Keratinocyte (primary cell): ENCODE data around the gene ASB6. TPM values are rescaled to one million over a fixed set of nuclear protein-coding genes. Genes with fewer than 3 reads are reported as not detected.
A peak's percentile ranks its signal among the peaks of the same experiment; 100 is the strongest.

Experiments used
- DNase-seq: peaks from one replicate; pipeline ENCODE4 v3.0.0-alpha.2; 2011; ENCODE audit warnings: low read depth, missing footprints, low spot score
- FAIRE-seq: peaks from 2 replicates; lab custom pipeline; 2011; peaks lifted over from hg19 to GRCh38; lab: Jason Lieb, UNC
- H2AFZ ChIP-seq: 2 replicates; pipeline ENCODE4 v1.6.0; 2012; ENCODE audit warnings: low read length, control low read depth, inconsistent platforms; ENCODE audit not compliant: control insufficient read depth
- H3K27ac ChIP-seq: 2 replicates; pipeline ENCODE4 v1.5.1; 2011; ENCODE audit warnings: low read length; ENCODE audit not compliant: control insufficient read depth, insufficient read depth
- H3K27me3 ChIP-seq: 3 replicates; pipeline ENCODE4 v1.6.0; 2011; ENCODE audit warnings: low read length; ENCODE audit not compliant: control insufficient read depth, insufficient read depth; ENCODE audit errors: extremely low read depth
- H3K36me3 ChIP-seq, 2 experiments: 2 replicates in 1 of 2; 3 replicates in 1 of 2; pipeline ENCODE4 v1.5.1; 2011; ENCODE audit warnings: low read length in 2 of 2, mild to moderate bottlenecking in 1 of 2; ENCODE audit not compliant: control insufficient read depth in 2 of 2, insufficient read depth in 2 of 2; ENCODE audit errors: extremely low read depth in 1 of 2
- H3K4me1 ChIP-seq: 3 replicates; pipeline ENCODE4 v1.5.1; 2011; ENCODE audit warnings: low read length; ENCODE audit not compliant: control insufficient read depth, insufficient read depth; ENCODE audit errors: extremely low read depth
- H3K4me2 ChIP-seq: 3 replicates; pipeline ENCODE4 v1.6.0; 2011; ENCODE audit warnings: low read depth, low read length; ENCODE audit not compliant: control insufficient read depth, insufficient read depth; ENCODE audit errors: extremely low read depth
- H3K4me3 ChIP-seq, 3 experiments: fragments of 200-600 bp in 1 of 3; sonication (generic) in 1 of 3; 2 replicates in 2 of 3; 3 replicates in 1 of 3; pipeline ENCODE4 v1.5.1; 2011 to 2016; ENCODE audit warnings: low read length in 3 of 3, mild to moderate bottlenecking in 3 of 3, control low read depth in 2 of 3, inconsistent platforms in 1 of 3, low read depth in 1 of 3, mixed read lengths in 1 of 3, mixed run types in 1 of 3, moderate library complexity in 1 of 3; ENCODE audit not compliant: control insufficient read depth in 2 of 3, insufficient read depth in 2 of 3; ENCODE audit errors: extremely low read depth in 1 of 3
- H3K79me2 ChIP-seq: 2 replicates; pipeline ENCODE4 v1.6.0; 2012; ENCODE audit warnings: low read length; ENCODE audit not compliant: control insufficient read depth, insufficient read depth
- H3K9ac ChIP-seq: 3 replicates; pipeline ENCODE4 v1.6.0; 2011; ENCODE audit warnings: low read length; ENCODE audit not compliant: control insufficient read depth, insufficient read depth; ENCODE audit errors: extremely low read depth
- H3K9me1 ChIP-seq: 3 replicates; pipeline ENCODE4 v1.6.0; 2011; ENCODE audit warnings: low read length; ENCODE audit not compliant: control insufficient read depth, insufficient read depth; ENCODE audit errors: extremely low read depth
- H3K9me3 ChIP-seq: 2 replicates; pipeline ENCODE4 v1.5.1; 2012; ENCODE audit warnings: low read depth, low read length; ENCODE audit not compliant: control insufficient read depth
- H4K20me1 ChIP-seq: 3 replicates; pipeline ENCODE4 v1.6.0; 2011; ENCODE audit warnings: low read length; ENCODE audit not compliant: control insufficient read depth, insufficient read depth; ENCODE audit errors: extremely low read depth
- CTCF ChIP-seq, 3 experiments: IDR thresholded peaks in 1 of 3; conservative IDR thresholded peaks in 1 of 3; optimal IDR thresholded peaks in 1 of 3; 2 replicates in 2 of 3; 3 replicates in 1 of 3; pipeline versions ENCODE3 to v1.5.1; 2011; ENCODE audit warnings: low read length in 3 of 3, mild to moderate bottlenecking in 3 of 3, moderate library complexity in 2 of 3, control low read depth in 1 of 3, inconsistent platforms in 1 of 3; ENCODE audit not compliant: insufficient read depth in 2 of 3; ENCODE audit errors: extremely low read depth in 1 of 3
- EZH2 ChIP-seq: IDR thresholded peaks from one replicate; pipeline ENCODE4 v1.6.1; 2012; ENCODE audit warnings: inconsistent platforms, mild to moderate bottlenecking, low read length, moderate library complexity
- dilution Hi-C: fragments of 300-500 bp; cut with MboI; formaldehyde crosslinking; loops from one replicate; pipeline ENCODE4 v1.7.0; 2020; ENCODE audit warnings: low sequenced_read_pairs; ENCODE audit not compliant: extremely low pct_ligation_motif_present
- polyA minus RNA-seq, 3 experiments: library from RNA; depleted of rRNA, polyadenylated mRNA; stranded (reverse); fragments of >200 nt; gene quantifications; 1 replicate in 1 of 3; 2 replicates in 1 of 3; 3 replicates in 1 of 3; pipeline ENCODE4 v1.2.3, GENCODE V29; 2011
- polyA plus RNA-seq, 5 experiments: library from polyadenylated mRNA; depleted of rRNA in 3 of 5; stranded (reverse) in 3 of 5; stranded (forward) in 1 of 5; unstranded in 1 of 5; fragments of >200 nt; gene quantifications; 1 replicate in 1 of 5; 2 replicates in 3 of 5; 3 replicates in 1 of 5; pipeline versions ENCODE4 v1.2.1 to v1.2.3, GENCODE V29; 2011 to 2012; ENCODE audit warnings: missing spikeins in 2 of 5, low read depth in 1 of 5, low replicate concordance in 1 of 5

Gene ASB6, protein sequence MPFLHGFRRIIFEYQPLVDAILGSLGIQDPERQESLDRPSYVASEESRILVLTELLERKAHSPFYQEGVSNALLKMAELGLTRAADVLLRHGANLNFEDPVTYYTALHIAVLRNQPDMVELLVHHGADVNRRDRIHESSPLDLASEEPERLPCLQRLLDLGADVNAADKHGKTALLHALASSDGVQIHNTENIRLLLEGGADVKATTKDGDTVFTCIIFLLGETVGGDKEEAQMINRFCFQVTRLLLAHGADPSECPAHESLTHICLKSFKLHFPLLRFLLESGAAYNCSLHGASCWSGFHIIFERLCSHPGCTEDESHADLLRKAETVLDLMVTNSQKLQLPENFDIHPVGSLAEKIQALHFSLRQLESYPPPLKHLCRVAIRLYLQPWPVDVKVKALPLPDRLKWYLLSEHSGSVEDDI
- polyA plus RNA-seq (16.3 to 23.8 TPM (median 23.7 TPM) in 3 replicates), polyA minus RNA-seq (8.5 to 19.0 TPM (median 12.4 TPM) in 3 replicates)
- polyA plus RNA-seq (2011; ENCODE audit: low read depth), result 4.8 TPM
- 14.1 and 23.7 TPM in 2 replicates for polyA plus RNA-seq (2011; cell fraction: cytosol; rRNA removed)
- polyA plus RNA-seq (2011; cell fraction: nucleus; rRNA removed), result 34.6 and 40.3 TPM in 2 replicates
- polyA plus RNA-seq (2012; ENCODE audit: low replicate concordance), result 14.0 and 19.5 TPM in 2 replicates
- polyA minus RNA-seq (2011; cell fraction: cytosol; rRNA and poly(A)+ RNA removed), result 21.7 TPM
- polyA minus RNA-seq (2011; cell fraction: nucleus; rRNA and poly(A)+ RNA removed), result 14.7 and 15.3 TPM in 2 replicates

DNA sequence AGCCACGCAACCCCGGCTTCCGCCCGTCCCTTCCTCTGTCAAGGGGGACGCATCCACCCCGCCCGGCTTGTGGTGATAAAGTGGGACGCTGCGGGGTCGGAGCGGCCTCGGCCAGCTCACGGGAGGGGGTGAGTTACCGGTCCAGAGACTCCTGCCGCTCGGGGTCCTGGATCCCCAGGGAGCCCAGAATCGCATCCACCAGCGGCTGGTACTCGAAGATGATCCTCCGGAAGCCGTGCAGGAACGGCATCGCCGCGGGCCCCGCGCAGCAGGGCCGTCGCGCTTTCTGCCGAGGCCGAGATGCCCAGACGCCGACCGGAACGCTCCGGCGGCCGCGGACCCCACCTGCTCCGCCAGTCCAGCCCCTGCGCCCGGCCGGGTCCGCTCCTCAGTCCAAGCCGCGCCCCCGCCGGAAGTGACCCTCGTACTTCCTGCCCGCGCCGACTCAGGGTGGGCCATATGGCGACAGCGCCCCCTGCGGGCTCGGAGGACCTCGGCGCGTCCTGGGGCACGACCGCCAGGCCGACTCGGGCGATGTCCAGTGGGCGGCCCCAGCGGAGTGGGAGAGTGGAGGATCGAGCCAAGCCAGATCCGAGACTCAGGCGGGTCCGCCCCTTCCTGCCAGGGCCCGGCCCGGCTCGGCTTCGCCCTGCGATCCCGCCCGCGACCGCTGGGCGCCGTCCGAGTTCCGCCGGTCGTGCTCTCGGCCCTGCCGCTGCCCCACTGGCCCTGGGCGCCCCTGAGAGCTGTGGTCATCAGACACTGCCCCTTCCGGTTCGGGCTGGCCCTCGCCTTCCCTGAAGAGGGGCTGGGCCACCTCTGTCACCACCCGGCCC, at the start of gene ASB6:
ASB6 (minus strand) TSS at position 402 of the 836 bp plus-strand sequence; CDS start at position 250, 152 bp downstream.
- Histone ChIP-seq H3K27me3 (no peaks in the 10 kb centered on the region), H3K36me3 (peaks cover 24 to 29% of the 10 kb centered on the region in 2 experiments), H2AFZ (peak within 1 kb of the TSS; percentile 80), H3K27ac (peak within 1 kb of the TSS; percentile 58), H3K79me2 (peaks cover 37% of the 10 kb centered on the region), H3K9ac (peak within 1 kb of the TSS; percentile 86), H3K4me2 (peak within 1 kb of the TSS; percentile 100), H3K4me1 (peaks cover 30% of the 10 kb centered on the region), H3K9me1 (no peaks in the 10 kb centered on the region), H3K9me3 (no peaks in the 10 kb centered on the region), H3K4me3 (peak within 1 kb of the TSS; percentile 89 to 94 (median 90)), H4K20me1 (peaks cover 14% of the 10 kb centered on the region)
- DNase-seq, result peak; percentile 52
- FAIRE-seq, result no peak
- dilution Hi-C loops, result no loop called here
- TF ChIP-seq CTCF (optimal IDR thresholded peaks at IDR 0.05 in 1 of 3, IDR thresholded peaks at IDR 0.05 in 1 of 3, conservative IDR thresholded peaks at IDR 0.05 in 1 of 3; ENCODE audit: extremely low read depth in 1 of 3, insufficient read depth in 2 of 3, low read length in 3 of 3) (peak in 2 of 3 experiments; percentile 92 to 96), EZH2 (no peak)

DNA sequence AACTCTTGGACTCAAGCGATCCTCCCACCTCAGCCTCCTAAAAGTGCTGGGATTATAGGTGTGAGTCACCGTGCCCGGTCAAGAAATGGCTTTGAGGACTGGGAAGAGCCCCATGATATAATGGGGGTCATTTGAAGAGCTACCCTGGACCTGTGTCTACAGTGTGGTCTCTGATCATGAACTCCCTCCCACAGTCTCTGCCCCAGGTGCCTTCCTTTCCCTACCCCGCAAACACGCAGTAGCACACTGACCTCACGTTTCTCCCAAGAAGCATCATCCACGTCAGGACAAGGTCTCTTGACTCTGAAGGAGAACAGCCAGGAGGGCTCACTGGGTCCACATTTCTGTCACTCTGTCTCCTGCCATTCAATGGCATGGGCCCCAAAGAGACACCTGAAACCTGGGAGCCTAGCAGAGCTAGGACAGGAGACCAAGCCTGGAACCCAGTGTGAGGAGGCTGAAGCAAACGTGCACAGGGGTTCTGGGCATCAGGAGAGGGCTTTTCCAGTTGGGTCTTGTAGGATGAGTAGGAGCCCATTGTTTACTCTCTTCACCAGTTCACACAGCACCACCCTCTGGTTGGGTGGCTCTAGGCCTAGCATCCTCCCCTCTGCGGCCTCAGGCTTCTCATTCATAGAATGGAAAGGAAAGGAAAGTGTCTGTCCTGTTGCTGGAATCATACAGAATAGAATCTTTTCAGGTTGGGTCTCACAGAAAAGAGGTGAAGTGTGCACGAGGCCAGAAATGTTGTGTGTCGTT, 46.5 kb upstream of the ASB6 start:
- Histone ChIP-seq H3K9me3 (no peaks in the 10 kb centered on the region), H4K20me1 (peaks cover 2% of the 10 kb centered on the region), H3K4me3 (no peak overlapping the region), H3K79me2 (no peaks in the 10 kb centered on the region), H3K27ac (no peak overlapping the region), H3K9me1 (no peaks in the 10 kb centered on the region), H2AFZ (no peak overlapping the region), H3K9ac (no peak overlapping the region), H3K36me3 (no peaks in the 10 kb centered on the region), H3K4me1 (peaks cover 10% of the 10 kb centered on the region), H3K4me2 (no peak overlapping the region), H3K27me3 (no peaks in the 10 kb centered on the region)
- dilution Hi-C loops, result no loop called here
- no peak for DNase-seq
- no peak for TF ChIP-seq EZH2
- TF ChIP-seq CTCF (optimal IDR thresholded peaks at IDR 0.05 in 1 of 3, IDR thresholded peaks at IDR 0.05 in 1 of 3, conservative IDR thresholded peaks at IDR 0.05 in 1 of 3; ENCODE audit: extremely low read depth in 1 of 3, insufficient read depth in 2 of 3, low read length in 3 of 3), result peak in 1 of 3 experiments; percentile 23
- FAIRE-seq, result no peak
